OCI-LY7 (cell line): ENCODE measurements around the gene STIM2.

ENCODE experiments used
- CTCF ChIP-seq: fragments of 200-600 bp; sonication (generic); conservative IDR thresholded peaks from 2 replicates; pipeline ENCODE4 v1.5.1; 2014; ENCODE audit warnings: mild to moderate bottlenecking, antibody characterized with exemption, low read length, moderate library complexity, mixed read lengths
- EZH2phosphoT487 ChIP-seq: fragments of 200-600 bp; sonication (generic); IDR thresholded peaks from 2 replicates; pipeline ENCODE4 v1.6.1; 2018; ENCODE audit warnings: low read depth, borderline replicate concordance, mild to moderate bottlenecking, mixed run types, antibody characterized with exemption, low read length, moderate library complexity, mixed read lengths

GRCh38 chr4:26887143-26887542 lies 26.5 kb downstream of the STIM2 start:
- TF ChIP-seq CTCF, result no peak
- no peak for TF ChIP-seq EZH2phosphoT487
